CD8-positive, alpha-beta memory T cell (primary cell): ENCODE results near the gene GAA. TPM values are rescaled to one million over a fixed set of nuclear protein-coding genes. Genes with fewer than 3 reads are reported as not detected.

Source experiments
- CTCF ChIA-PET: fragments of 350-600 bp; sonication (Branson Sonifier 250); formaldehyde crosslinking; loops from one replicate; lab custom pipeline; 2021; ENCODE audit warnings: antibody characterized with exemption; lab: Charles Lee
- POLR2A ChIA-PET: fragments of 350-600 bp; sonication (Branson Sonifier 250); formaldehyde crosslinking; loops from one replicate; lab custom pipeline; 2021; ENCODE audit warnings: antibody characterized with exemption; lab: Charles Lee
- DNase-seq, 5 donors: peaks; one replicate each; pipeline versions ENCODE4 v3.0.0 to v3.0.0-alpha.2; 2020 to 2022; ENCODE audit warnings: mixed read lengths in 1 of 5
- H3K27ac ChIP-seq: one replicate; pipeline ENCODE4 v1.7.0; 2013; ENCODE audit warnings: low read depth, mild to moderate bottlenecking, low read length, moderate library complexity
- H3K27me3 ChIP-seq: 2 replicates; pipeline ENCODE4 v1.7.0; 2013; ENCODE audit warnings: low read length, mild to moderate bottlenecking; ENCODE audit not compliant: insufficient read depth, poor library complexity, severe bottlenecking
- H3K36me3 ChIP-seq: 2 replicates; pipeline ENCODE4 v1.7.0; 2013; ENCODE audit warnings: mild to moderate bottlenecking, low read length, moderate library complexity; ENCODE audit not compliant: insufficient read depth
- H3K4me1 ChIP-seq: 2 replicates; pipeline ENCODE4 v1.7.0; 2013; ENCODE audit warnings: mild to moderate bottlenecking, low read length, moderate library complexity; ENCODE audit not compliant: insufficient read depth
- H3K4me3 ChIP-seq: 2 replicates; pipeline ENCODE4 v1.7.0; 2013; ENCODE audit warnings: mild to moderate bottlenecking, low read length
- H3K9me3 ChIP-seq: 2 replicates; pipeline ENCODE4 v1.7.0; 2013; ENCODE audit warnings: mild to moderate bottlenecking, low read length
- H3K27ac Mint-ChIP-seq, 8 donors: one replicate each; pipeline ENCODE4 v1.8.0; 2020 to 2021; ENCODE audit warnings: mixed read lengths in 8 of 8, mild to moderate bottlenecking in 6 of 8, inconsistent platforms in 3 of 8, moderate library complexity in 3 of 8
- H3K27me3 Mint-ChIP-seq, 2 donors: one replicate each; pipeline ENCODE4 v1.8.0; 2020 to 2021; ENCODE audit warnings: mixed read lengths in 2 of 2, mild to moderate bottlenecking in 1 of 2, moderate library complexity in 1 of 2
- H3K36me3 Mint-ChIP-seq, 3 donors: one replicate each; pipeline ENCODE4 v1.8.0; 2020 to 2021; ENCODE audit warnings: mixed read lengths in 3 of 3, inconsistent platforms in 1 of 3, mild to moderate bottlenecking in 1 of 3
- H3K4me1 Mint-ChIP-seq, 3 donors: one replicate each; pipeline ENCODE4 v1.8.0; 2020 to 2021; ENCODE audit warnings: mixed read lengths in 3 of 3, inconsistent platforms in 1 of 3, mild to moderate bottlenecking in 1 of 3
- H3K4me3 Mint-ChIP-seq, 7 donors: one replicate each; pipeline ENCODE4 v1.8.0; 2020 to 2021; ENCODE audit warnings: mixed read lengths in 7 of 7, mild to moderate bottlenecking in 6 of 7, moderate library complexity in 4 of 7, inconsistent platforms in 2 of 7
- H3K9me3 Mint-ChIP-seq, 5 donors: one replicate each; pipeline ENCODE4 v1.8.0; 2020 to 2022; ENCODE audit warnings: mixed read lengths in 5 of 5, mild to moderate bottlenecking in 3 of 5, moderate library complexity in 2 of 5, inconsistent platforms in 1 of 5
- polyA plus RNA-seq: library from polyadenylated mRNA; unstranded; fragments of 300-500 nt; fragmentation: Illumina TruSeq; gene quantifications from one replicate; pipeline ENCODE4 v1.2.3, GENCODE V29; 2021
- total RNA-seq, 2 experiments: library from RNA; stranded (reverse); gene quantifications; one replicate each; pipeline ENCODE4 v1.2.3, GENCODE V29; 2021

The GAA gene
- total and polyA plus RNA-seq, 3 experiments from 2014 or later, result 13.7 to 31.0 (median 30.5) TPM

- H3K27ac Mint-ChIP-seq, result peak overlapping the region in 1 of 8 donors; percentile 58
- H3K9me3 ChIP-seq, result no peaks in the 10 kb centered on the region
- no peak overlapping the region for H3K4me3 ChIP-seq
- peaks cover 1 to 9% (median 6%) of the 10 kb centered on the region in 3 donors for H3K4me1 Mint-ChIP-seq
- DNase-seq, result no peak
- peaks cover 0 to 2% (median 0%) of the 10 kb centered on the region in 5 donors for H3K9me3 Mint-ChIP-seq
- H3K36me3 Mint-ChIP-seq, result no peaks in the 10 kb centered on the region
- no peak overlapping the region for H3K27ac ChIP-seq
- H3K36me3 ChIP-seq, result no peaks in the 10 kb centered on the region
- ChIA-PET CTCF (no interaction called here), POLR2A (interaction anchor here (0.6 kb wide), 1 partner anchor 63 kb away, joined by 6 read pairs; no protein-coding TSS in a partner anchor)
- peaks cover 7 to 17% of the 10 kb centered on the region in 2 donors for H3K27me3 Mint-ChIP-seq
- H3K4me3 Mint-ChIP-seq, result no peak overlapping the region
- no peaks in the 10 kb centered on the region for H3K4me1 ChIP-seq
- H3K27me3 ChIP-seq, result no peaks in the 10 kb centered on the region
Measured at GRCh38 chr17:80071116-80071841, 30.1 kb upstream of the GAA start.

GRCh38 chr17:80072410-80072809 lies 29.0 kb upstream of the GAA start:
- Histone ChIP-seq H3K36me3 (no peaks in the 10 kb centered on the region), H3K4me3 (no peak overlapping the region), H3K4me1 (no peaks in the 10 kb centered on the region), H3K27me3 (no peaks in the 10 kb centered on the region), H3K9me3 (no peaks in the 10 kb centered on the region), H3K27ac (no peak overlapping the region)
- Mint-ChIP-seq H3K9me3 (peaks cover 0 to 2% (median 0%) of the 10 kb centered on the region in 5 donors), H3K27ac (no peak overlapping the region), H3K36me3 (no peaks in the 10 kb centered on the region), H3K4me1 (peaks cover 1 to 9% (median 6%) of the 10 kb centered on the region in 3 donors), H3K27me3 (peaks cover 9 to 18% of the 10 kb centered on the region in 2 donors), H3K4me3 (no peak overlapping the region)
- ChIA-PET POLR2A (interaction anchor here (0.6 kb wide), 1 partner anchor 343 kb away, joined by 9 read pairs; no protein-coding TSS in a partner anchor), CTCF (interaction anchor here (1.0 kb wide), 1 partner anchor 10 kb away, joined by 6 read pairs; no protein-coding TSS in a partner anchor)
- DNase-seq, result no peak

GRCh38 chr17:80080081-80080480 lies 21.3 kb upstream of the GAA start:
- H3K4me1 ChIP-seq, result peaks cover 5% of the 10 kb centered on the region
- Mint-ChIP-seq H3K27me3 (peaks cover 13 to 17% of the 10 kb centered on the region in 2 donors), H3K4me1 (peaks cover 0 to 3% (median 2%) of the 10 kb centered on the region in 3 donors), H3K4me3 (no peak overlapping the region), H3K9me3 (no peaks in the 10 kb centered on the region), H3K27ac (no peak overlapping the region), H3K36me3 (no peaks in the 10 kb centered on the region)
- no peaks in the 10 kb centered on the region for H3K36me3 ChIP-seq
- H3K4me3 ChIP-seq, result no peak overlapping the region
- DNase-seq, result no peak
- ChIA-PET CTCF (interaction anchor here (1.1 kb wide), 1 partner anchor 76 kb away, joined by 3 read pairs; no protein-coding TSS in a partner anchor), POLR2A (no interaction called here)
- H3K27ac ChIP-seq, result no peak overlapping the region
- no peaks in the 10 kb centered on the region for H3K27me3 ChIP-seq
- no peaks in the 10 kb centered on the region for H3K9me3 ChIP-seq

- POLR2A ChIA-PET, result interaction anchor here (0.6 kb wide), 1 partner anchor 184 kb away, joined by 5 read pairs; no protein-coding TSS in a partner anchor
- H3K27ac Mint-ChIP-seq, result peak overlapping the region in 2 of 8 donors; percentile 46 to 68
Measured at GRCh38 chr17:80081596-80081995, 19.8 kb upstream of the GAA start.

GRCh38 chr17:80082403-80083135 lies 18.8 kb upstream of the GAA start:
- H3K36me3 ChIP-seq, result no peaks in the 10 kb centered on the region
- H3K27me3 ChIP-seq, result no peaks in the 10 kb centered on the region
- Mint-ChIP-seq H3K9me3 (no peaks in the 10 kb centered on the region), H3K27ac (peak overlapping the region in 2 of 8 donors; percentile 64 to 66), H3K27me3 (peaks cover 10 to 11% of the 10 kb centered on the region in 2 donors), H3K36me3 (no peaks in the 10 kb centered on the region), H3K4me1 (peaks cover 0 to 3% (median 2%) of the 10 kb centered on the region in 3 donors), H3K4me3 (no peak overlapping the region)
- POLR2A ChIA-PET, result interaction anchor here (0.6 kb wide), 1 partner anchor 183 kb away, joined by 5 read pairs; no protein-coding TSS in a partner anchor
- H3K4me1 ChIP-seq, result peaks cover 5% of the 10 kb centered on the region
- H3K27ac ChIP-seq, result no peak overlapping the region
- CTCF ChIA-PET, result interaction anchor here (0.8 to 2.9 kb wide), 10 partner anchors 10 to 74 kb away, joined by 3 to 23 read pairs (median 4); partner anchors contain the start of gene GAA
- H3K4me3 ChIP-seq, result no peak overlapping the region
- peak; percentile 17 to 66 (median 40) for DNase-seq
- no peaks in the 10 kb centered on the region for H3K9me3 ChIP-seq

More at GRCh38 chr17:80081596-80081995, 19.8 kb upstream of the GAA start:
- Mint-ChIP-seq H3K4me1 (peaks cover 0 to 3% (median 2%) of the 10 kb centered on the region in 3 donors), H3K4me3 (no peak overlapping the region), H3K36me3 (no peaks in the 10 kb centered on the region), H3K27me3 (peaks cover 12 to 14% of the 10 kb centered on the region in 2 donors), H3K9me3 (no peaks in the 10 kb centered on the region)
- H3K27me3 ChIP-seq, result no peaks in the 10 kb centered on the region
- H3K4me1 ChIP-seq, result peaks cover 5% of the 10 kb centered on the region
- CTCF ChIA-PET, result interaction anchor here (1.4 to 2.9 kb wide), 6 partner anchors 9 to 73 kb away, joined by 4 to 23 read pairs (median 6); partner anchors contain the start of gene GAA
- no peak overlapping the region for H3K27ac ChIP-seq
- no peaks in the 10 kb centered on the region for H3K9me3 ChIP-seq
- DNase-seq, result no peak
- H3K4me3 ChIP-seq, result no peak overlapping the region
- H3K36me3 ChIP-seq, result no peaks in the 10 kb centered on the region

- POLR2A ChIA-PET, result no interaction called here
- CTCF ChIA-PET, result interaction anchor here (0.8 to 2.9 kb wide), 10 partner anchors 9 to 75 kb away, joined by 3 to 23 read pairs (median 4); partner anchors contain the start of gene GAA
- H3K9me3 ChIP-seq, result no peaks in the 10 kb centered on the region
Measured at GRCh38 chr17:80083136-80083661, 18.2 kb upstream of the GAA start.

GRCh38 chr17:80084773-80085172 lies 16.6 kb upstream of the GAA start:
- H3K27me3 ChIP-seq, result no peaks in the 10 kb centered on the region
- no peak for DNase-seq
- ChIA-PET POLR2A (interaction anchor here (1.1 kb wide), 1 partner anchor 17 kb away, joined by 3 read pairs; the partner anchor contains the start of gene GAA), CTCF (interaction anchor here (1.2 to 1.5 kb wide), 2 partner anchors 9 to 17 kb away, joined by 3 read pairs; partner anchors contain the start of gene GAA)
- no peak overlapping the region for H3K27ac Mint-ChIP-seq
- no peak overlapping the region for H3K4me3 ChIP-seq
- H3K9me3 Mint-ChIP-seq, result no peaks in the 10 kb centered on the region
- no peaks in the 10 kb centered on the region for H3K36me3 Mint-ChIP-seq
- no peaks in the 10 kb centered on the region for H3K36me3 ChIP-seq
- no peak overlapping the region for H3K27ac ChIP-seq
- H3K27me3 Mint-ChIP-seq, result peaks cover 0 to 8% of the 10 kb centered on the region in 2 donors
- no peak overlapping the region for H3K4me3 Mint-ChIP-seq
- H3K4me1 ChIP-seq, result peaks cover 5% of the 10 kb centered on the region
- H3K4me1 Mint-ChIP-seq, result peaks cover 0 to 3% (median 2%) of the 10 kb centered on the region in 3 donors
- no peaks in the 10 kb centered on the region for H3K9me3 ChIP-seq

More at GRCh38 chr17:80083136-80083661, 18.2 kb upstream of the GAA start:
- Mint-ChIP-seq H3K4me3 (no peak overlapping the region), H3K27me3 (peaks cover 6 to 8% of the 10 kb centered on the region in 2 donors), H3K9me3 (no peaks in the 10 kb centered on the region), H3K36me3 (no peaks in the 10 kb centered on the region), H3K27ac (peak overlapping the region in 1 of 8 donors; percentile 64), H3K4me1 (peaks cover 0 to 3% (median 2%) of the 10 kb centered on the region in 3 donors)
- no peak for DNase-seq
- H3K4me1 ChIP-seq, result peaks cover 5% of the 10 kb centered on the region
- no peak overlapping the region for H3K27ac ChIP-seq
- H3K4me3 ChIP-seq, result no peak overlapping the region
- no peaks in the 10 kb centered on the region for H3K27me3 ChIP-seq
- H3K36me3 ChIP-seq, result no peaks in the 10 kb centered on the region
